ENCODE measurements around the gene YJU2. TPM values are rescaled to one million over a fixed set of nuclear protein-coding genes. Genes with fewer than 3 reads are reported as not detected.
"Not testable (repeated sequence)": the region's sequence is repeated elsewhere in the genome, so short reads cannot be mapped to it uniquely, and the experiment has no call there.

Gene YJU2
- total RNA-seq, 2 experiments from 2014 or later: 26.8 to 32.1 TPM

- CTCF ChIA-PET: interaction anchor here (0.6 to 4.0 kb wide), 9 partner anchors 11 to 353 kb away, joined by 3 to 14 read pairs (median 4); partner anchors contain the start of genes CREB3L3, MPND and YJU2
- Mint-ChIP-seq H3K36me3 (no peaks in the 10 kb centered on the region), H3K27ac (no peak overlapping the region), H3K27me3 (no peaks in the 10 kb centered on the region), H3K9me3 (ENCODE audit: low read depth) (no peaks in the 10 kb centered on the region), H3K4me3 (no peak overlapping the region), H3K4me1 (peaks cover 8% of the 10 kb centered on the region)
- DNase-seq (no peak), ATAC-seq (no peak)
Measured at GRCh38 chr19:4232614-4233281, 14.1 kb upstream of the YJU2 start.

- DNase-seq: peak; percentile 85
- Mint-ChIP-seq H3K27me3 (no peaks in the 10 kb centered on the region), H3K36me3 (no peaks in the 10 kb centered on the region), H3K9me3 (ENCODE audit: low read depth) (no peaks in the 10 kb centered on the region), H3K27ac (no peak overlapping the region), H3K4me1 (peaks cover 8% of the 10 kb centered on the region), H3K4me3 (no peak overlapping the region)
- CTCF ChIA-PET: interaction anchor here (0.8 to 4.0 kb wide), 10 partner anchors 10 to 119 kb away, joined by 3 to 14 read pairs (median 4); partner anchors contain the start of genes CREB3L3, MPND and YJU2
- peak; percentile 65 for ATAC-seq
Measured at GRCh38 chr19:4233282-4233853, 13.5 kb upstream of the YJU2 start.

- H3K27ac Mint-ChIP-seq: no peak overlapping the region
- H3K36me3 Mint-ChIP-seq: no peaks in the 10 kb centered on the region
- H3K4me1 Mint-ChIP-seq: peaks cover 6% of the 10 kb centered on the region
- H3K9me3 Mint-ChIP-seq (ENCODE audit: low read depth): no peaks in the 10 kb centered on the region
- CTCF ChIA-PET: interaction anchor here (0.8 to 4.0 kb wide), 6 partner anchors 9 to 118 kb away, joined by 3 to 14 read pairs (median 4); partner anchors contain the start of gene YJU2
- no peak for DNase-seq
- H3K4me3 Mint-ChIP-seq: no peak overlapping the region
- no peaks in the 10 kb centered on the region for H3K27me3 Mint-ChIP-seq
- ATAC-seq: no peak
Measured at GRCh38 chr19:4234142-4234861, 12.6 kb upstream of the YJU2 start.

GRCh38 chr19:4234862-4235201, 12.0 kb upstream of the YJU2 start:
- Mint-ChIP-seq H3K9me3 (ENCODE audit: low read depth) (no peaks in the 10 kb centered on the region), H3K27ac (no peak overlapping the region)

GRCh38 chr19:4237510-4237909, 9.4 kb upstream of the YJU2 start:
- H3K36me3 Mint-ChIP-seq; DNase-seq; ATAC-seq; H3K4me1 Mint-ChIP-seq; H3K4me3 Mint-ChIP-seq; CTCF ChIA-PET; H3K27me3 Mint-ChIP-seq; H3K9me3 Mint-ChIP-seq (ENCODE audit: low read depth); H3K27ac Mint-ChIP-seq: not testable (repeated sequence)

More at GRCh38 chr19:4234862-4235201, 12.0 kb upstream of the YJU2 start:
- Mint-ChIP-seq H3K4me1 (peaks cover 1% of the 10 kb centered on the region), H3K36me3 (no peaks in the 10 kb centered on the region), H3K4me3 (no peak overlapping the region), H3K27me3 (no peaks in the 10 kb centered on the region)
- DNase-seq: no peak
- CTCF ChIA-PET: interaction anchor here (0.7 to 4.0 kb wide), 2 partner anchors 13 to 326 kb away, joined by 3 to 14 read pairs; no protein-coding TSS in a partner anchor
- no peak for ATAC-seq

GRCh38 chr19:4238831-4239230, 8.0 kb upstream of the YJU2 start:
- Mint-ChIP-seq H3K27ac (no peak overlapping the region), H3K4me3 (no peak overlapping the region), H3K9me3 (ENCODE audit: low read depth) (peaks cover 2% of the 10 kb centered on the region), H3K36me3 (no peaks in the 10 kb centered on the region), H3K27me3 (no peaks in the 10 kb centered on the region), H3K4me1 (no peaks in the 10 kb centered on the region)
- CTCF ChIA-PET: interaction anchor here (1.6 kb wide), 1 partner anchor 9 kb away, joined by 4 read pairs; no protein-coding TSS in a partner anchor
- ATAC-seq (no peak), DNase-seq (no peak)

- peaks cover 9% of the 10 kb centered on the region for H3K4me1 Mint-ChIP-seq
- no peaks in the 10 kb centered on the region for H3K27me3 Mint-ChIP-seq
- DNase-seq: no peak
- H3K4me3 Mint-ChIP-seq: no peak overlapping the region
- no peak overlapping the region for H3K27ac Mint-ChIP-seq
- peaks cover 2% of the 10 kb centered on the region for H3K9me3 Mint-ChIP-seq (ENCODE audit: low read depth)
- no peak for ATAC-seq
- CTCF ChIA-PET: interaction anchor here (0.7 to 1.6 kb wide), 3 partner anchors 22 to 254 kb away, joined by 3 to 4 read pairs (median 3); no protein-coding TSS in a partner anchor
- H3K36me3 Mint-ChIP-seq: no peaks in the 10 kb centered on the region
Measured at GRCh38 chr19:4241824-4242430, 5.0 kb upstream of the YJU2 start.

- H3K27me3 Mint-ChIP-seq; ATAC-seq; DNase-seq; CTCF ChIA-PET; H3K9me3 Mint-ChIP-seq (ENCODE audit: low read depth): not testable (repeated sequence)
- Mint-ChIP-seq H3K4me1 (peaks cover 21% of the 10 kb centered on the region), H3K4me3 (peak overlapping the region; percentile 85), H3K36me3 (peaks cover 19% of the 10 kb centered on the region), H3K27ac (peak overlapping the region; percentile 97)
Measured at GRCh38 chr19:4245938-4246337, 942 bp upstream of the YJU2 start.

GRCh38 chr19:4256563-4256962, 9.7 kb downstream of the YJU2 start:
- peaks cover 63% of the 10 kb centered on the region for H3K36me3 Mint-ChIP-seq
- H3K4me3 Mint-ChIP-seq: no peak overlapping the region
- H3K4me1 Mint-ChIP-seq: no peaks in the 10 kb centered on the region
- CTCF ChIA-PET: interaction anchor here (1.3 to 1.5 kb wide), 3 partner anchors 9 to 96 kb away, joined by 4 to 8 read pairs (median 5); partner anchors contain the start of gene YJU2
- no peak overlapping the region for H3K27ac Mint-ChIP-seq
- H3K9me3 Mint-ChIP-seq (ENCODE audit: low read depth): peaks cover 5% of the 10 kb centered on the region
- ATAC-seq (no peak), DNase-seq (no peak)
- H3K27me3 Mint-ChIP-seq: no peaks in the 10 kb centered on the region

GRCh38 chr19:4257025-4257424, 10.1 kb downstream of the YJU2 start:
- no peak overlapping the region for H3K27ac Mint-ChIP-seq
- peaks cover 5% of the 10 kb centered on the region for H3K9me3 Mint-ChIP-seq (ENCODE audit: low read depth)
- no peak for ATAC-seq
- no peaks in the 10 kb centered on the region for H3K4me1 Mint-ChIP-seq
- no peak overlapping the region for H3K4me3 Mint-ChIP-seq
- CTCF ChIA-PET: interaction anchor here (1.3 to 1.5 kb wide), 3 partner anchors 10 to 95 kb away, joined by 4 to 8 read pairs (median 5); partner anchors contain the start of gene YJU2
- H3K36me3 Mint-ChIP-seq: peaks cover 58% of the 10 kb centered on the region
- DNase-seq: no peak
- no peaks in the 10 kb centered on the region for H3K27me3 Mint-ChIP-seq

GRCh38 chr19:4258181-4258580, 11.3 kb downstream of the YJU2 start:
- H3K9me3 Mint-ChIP-seq (ENCODE audit: low read depth): peaks cover 5% of the 10 kb centered on the region
- H3K4me1 Mint-ChIP-seq: peaks cover 1% of the 10 kb centered on the region
- no peak for ATAC-seq
- no peak overlapping the region for H3K4me3 Mint-ChIP-seq
- H3K27me3 Mint-ChIP-seq: no peaks in the 10 kb centered on the region
- H3K36me3 Mint-ChIP-seq: peaks cover 49% of the 10 kb centered on the region
- DNase-seq: no peak
- CTCF ChIA-PET: no interaction called here
- H3K27ac Mint-ChIP-seq: no peak overlapping the region

GRCh38 chr19:4260613-4261191, 13.8 kb downstream of the YJU2 start:
- ATAC-seq (no peak), DNase-seq (no peak)
- Mint-ChIP-seq H3K4me1 (peaks cover 23% of the 10 kb centered on the region), H3K4me3 (no peak overlapping the region), H3K27me3 (no peaks in the 10 kb centered on the region), H3K36me3 (peaks cover 34% of the 10 kb centered on the region), H3K27ac (peak overlapping the region; percentile 48), H3K9me3 (ENCODE audit: low read depth) (no peaks in the 10 kb centered on the region)
- CTCF ChIA-PET: interaction anchor here (2.2 kb wide), 1 partner anchor 92 kb away, joined by 6 read pairs; no protein-coding TSS in a partner anchor

All from activated CD8-positive, alpha-beta memory T cell treated with anti-CD3 and anti-CD28 coated beads, Interleukin-2, amount 10 ng/mL, durations not matched to agents 7 days and 5 days (primary cell).